ENCODE measurements around the gene NEAT1. TPM values are rescaled to one million over a fixed set of nuclear protein-coding genes. Genes with fewer than 3 reads are reported as not detected.

NEAT1 gene
- total and polyA plus RNA-seq, 9 of the 15 experiments (the other 6 are each of a cell fraction or from before 2014, with no cell fraction given), result 20.1 to 389 (median 62.8) TPM

GRCh38 chr11:65425971-65426838 is 3.6 kb downstream of the NEAT1 start (continued):
- 0 out of 2 replicates have a peak, but pooled peaks have one; percentile 13 for TF ChIP-seq ELK3 (CRISPR knock-in tag; IDR thresholded peaks at IDR 0.05)
- peak; percentile 34 for TF ChIP-seq ZBTB33 (CRISPR knock-in tag; IDR thresholded peaks at IDR 0.05)
- TF ChIP-seq SMC3 (conservative IDR thresholded peaks at IDR 0.05; ENCODE audit: insufficient read depth, low read depth, low read length), result no peak
- TF ChIP-seq FOXM1 (IDR thresholded peaks at IDR 0.05; ENCODE audit: low read depth), result peak; percentile 42; the same call in 1 of the 2 replicates
- peak; percentile 51; the same call in 1 of the 2 replicates for TF ChIP-seq FOXM1 (CRISPR knock-in tag; IDR thresholded peaks at IDR 0.05; ENCODE audit: low read depth)
- TF ChIP-seq PRPF4 (IDR thresholded peaks at IDR 0.05; ENCODE audit: insufficient read depth, low read depth, low read length, poor library complexity, severe bottlenecking), result peak; percentile 18
- no peak for TF ChIP-seq PHB (CRISPR knock-in tag; IDR thresholded peaks at IDR 0.05)
- TF ChIP-seq CREM (IDR thresholded peaks at IDR 0.05; ENCODE audit: low read depth), result no peak; the same call in none of the 2 replicates
- 0 out of 2 replicates have a peak, but pooled peaks have one; percentile 33 for TF ChIP-seq ARID1B (IDR thresholded peaks at IDR 0.05)
- TF ChIP-seq, protein P1, sequence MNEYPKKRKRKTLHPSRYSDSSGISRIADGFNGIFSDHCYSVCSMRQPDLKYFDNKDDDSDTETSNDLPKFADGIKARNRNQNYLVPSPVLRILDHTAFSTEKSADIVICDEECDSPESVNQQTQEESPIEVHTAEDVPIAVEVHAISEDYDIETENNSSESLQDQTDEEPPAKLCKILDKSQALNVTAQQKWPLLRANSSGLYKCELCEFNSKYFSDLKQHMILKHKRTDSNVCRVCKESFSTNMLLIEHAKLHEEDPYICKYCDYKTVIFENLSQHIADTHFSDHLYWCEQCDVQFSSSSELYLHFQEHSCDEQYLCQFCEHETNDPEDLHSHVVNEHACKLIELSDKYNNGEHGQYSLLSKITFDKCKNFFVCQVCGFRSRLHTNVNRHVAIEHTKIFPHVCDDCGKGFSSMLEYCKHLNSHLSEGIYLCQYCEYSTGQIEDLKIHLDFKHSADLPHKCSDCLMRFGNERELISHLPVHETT (CRISPR knock-in tag; conservative IDR thresholded peaks at IDR 0.05 in 1 of 2, IDR thresholded peaks at IDR 0.05 in 1 of 2), result no peak
- TF ChIP-seq, protein P2, sequence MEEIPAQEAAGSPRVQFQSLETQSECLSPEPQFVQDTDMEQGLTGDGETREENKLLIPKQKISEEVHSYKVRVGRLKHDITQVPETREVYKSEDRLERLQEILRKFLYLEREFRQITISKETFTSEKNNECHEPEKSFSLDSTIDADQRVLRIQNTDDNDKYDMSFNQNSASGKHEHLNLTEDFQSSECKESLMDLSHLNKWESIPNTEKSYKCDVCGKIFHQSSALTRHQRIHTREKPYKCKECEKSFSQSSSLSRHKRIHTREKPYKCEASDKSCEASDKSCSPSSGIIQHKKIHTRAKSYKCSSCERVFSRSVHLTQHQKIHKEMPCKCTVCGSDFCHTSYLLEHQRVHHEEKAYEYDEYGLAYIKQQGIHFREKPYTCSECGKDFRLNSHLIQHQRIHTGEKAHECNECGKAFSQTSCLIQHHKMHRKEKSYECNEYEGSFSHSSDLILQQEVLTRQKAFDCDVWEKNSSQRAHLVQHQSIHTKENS (CRISPR knock-in tag; IDR thresholded peaks at IDR 0.05), result no peak
- TF ChIP-seq, protein P3, sequence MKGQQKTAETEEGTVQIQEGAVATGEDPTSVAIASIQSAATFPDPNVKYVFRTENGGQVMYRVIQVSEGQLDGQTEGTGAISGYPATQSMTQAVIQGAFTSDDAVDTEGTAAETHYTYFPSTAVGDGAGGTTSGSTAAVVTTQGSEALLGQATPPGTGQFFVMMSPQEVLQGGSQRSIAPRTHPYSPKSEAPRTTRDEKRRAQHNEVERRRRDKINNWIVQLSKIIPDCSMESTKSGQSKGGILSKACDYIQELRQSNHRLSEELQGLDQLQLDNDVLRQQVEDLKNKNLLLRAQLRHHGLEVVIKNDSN (CRISPR knock-in tag; IDR thresholded peaks at IDR 0.05), result no peak
- no peak for TF ChIP-seq SOX6 (IDR thresholded peaks at IDR 0.05)
- TF ChIP-seq, protein P4, sequence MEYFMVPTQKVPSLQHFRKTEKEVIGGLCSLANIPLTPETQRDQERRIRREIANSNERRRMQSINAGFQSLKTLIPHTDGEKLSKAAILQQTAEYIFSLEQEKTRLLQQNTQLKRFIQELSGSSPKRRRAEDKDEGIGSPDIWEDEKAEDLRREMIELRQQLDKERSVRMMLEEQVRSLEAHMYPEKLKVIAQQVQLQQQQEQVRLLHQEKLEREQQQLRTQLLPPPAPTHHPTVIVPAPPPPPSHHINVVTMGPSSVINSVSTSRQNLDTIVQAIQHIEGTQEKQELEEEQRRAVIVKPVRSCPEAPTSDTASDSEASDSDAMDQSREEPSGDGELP (CRISPR knock-in tag; IDR thresholded peaks at IDR 0.05; ENCODE audit: borderline replicate concordance), result no peak; the same call in 1 of the 2 replicates
- no peak for TF ChIP-seq MEF2A (IDR thresholded peaks at IDR 0.05; ENCODE audit: control insufficient read depth, low read depth, low read length)
- TF ChIP-seq, protein P5, sequence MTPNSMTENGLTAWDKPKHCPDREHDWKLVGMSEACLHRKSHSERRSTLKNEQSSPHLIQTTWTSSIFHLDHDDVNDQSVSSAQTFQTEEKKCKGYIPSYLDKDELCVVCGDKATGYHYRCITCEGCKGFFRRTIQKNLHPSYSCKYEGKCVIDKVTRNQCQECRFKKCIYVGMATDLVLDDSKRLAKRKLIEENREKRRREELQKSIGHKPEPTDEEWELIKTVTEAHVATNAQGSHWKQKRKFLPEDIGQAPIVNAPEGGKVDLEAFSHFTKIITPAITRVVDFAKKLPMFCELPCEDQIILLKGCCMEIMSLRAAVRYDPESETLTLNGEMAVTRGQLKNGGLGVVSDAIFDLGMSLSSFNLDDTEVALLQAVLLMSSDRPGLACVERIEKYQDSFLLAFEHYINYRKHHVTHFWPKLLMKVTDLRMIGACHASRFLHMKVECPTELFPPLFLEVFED (CRISPR knock-in tag; conservative IDR thresholded peaks at IDR 0.05), result no peak
- peak; percentile 18 for TF ChIP-seq MEIS2 (IDR thresholded peaks at IDR 0.05; ENCODE audit: partially characterized antibody)

Measured in K562 (cell line).